ENCODE results near the gene MORN4.
"Not testable (repeated sequence)": the region's sequence is repeated elsewhere in the genome, so short reads cannot be mapped to it uniquely, and the experiment has no call there.

Gene MORN4

DNA sequence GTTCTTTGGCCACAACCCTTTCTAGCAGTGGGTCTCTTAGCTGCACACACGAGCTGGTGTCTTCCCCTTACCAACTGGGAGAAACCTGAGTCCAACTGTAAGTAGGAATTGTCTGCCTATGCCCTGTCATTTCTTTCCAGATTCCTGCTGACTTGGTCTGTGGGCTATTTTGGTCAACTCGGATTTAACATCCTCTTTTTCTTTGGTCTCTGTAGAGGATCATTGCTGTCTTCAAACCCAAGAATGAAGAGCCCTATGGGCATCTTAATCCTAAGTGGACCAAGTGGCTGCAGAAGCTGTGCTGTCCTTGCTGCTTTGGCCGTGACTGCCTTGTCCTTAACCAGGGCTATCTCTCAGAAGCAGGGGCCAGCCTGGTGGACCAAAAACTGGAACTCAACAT, 17.4 kb upstream of the MORN4 start:
- peaks cover 18% of the 10 kb centered on the region for H3K36me3 Mint-ChIP-seq
- ATAC-seq (ENCODE audit: low read depth) (no peak), DNase-seq (ENCODE audit: low spot score in 2 of 2) (no peak)
- no peaks in the 10 kb centered on the region for H3K27me3 Mint-ChIP-seq
- H3K4me3 Mint-ChIP-seq: no peak overlapping the region
- peaks cover 13% of the 10 kb centered on the region for H3K4me1 Mint-ChIP-seq
- no peak overlapping the region for H3K27ac Mint-ChIP-seq
- no peaks in the 10 kb centered on the region for H3K9me3 Mint-ChIP-seq

DNA sequence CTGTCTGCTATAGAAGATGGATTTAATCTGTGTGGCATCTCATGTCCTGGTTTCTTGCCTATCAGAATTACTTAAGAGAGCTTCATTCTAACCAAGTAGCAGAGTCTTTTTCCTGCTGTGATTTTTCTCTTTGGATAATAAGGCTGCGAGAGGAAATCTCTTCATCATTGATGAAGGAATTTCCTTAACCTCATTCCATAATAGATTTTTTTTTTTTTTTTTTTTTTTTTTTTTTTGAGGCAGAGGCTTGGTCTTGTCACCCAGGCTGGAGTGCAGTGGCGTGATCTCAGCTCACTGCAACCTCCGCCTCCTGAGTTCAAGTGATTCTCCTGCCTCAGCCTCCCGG, 16.1 kb upstream of the MORN4 start:
- not testable (repeated sequence) for ATAC-seq (ENCODE audit: low read depth); DNase-seq (ENCODE audit: low spot score in 2 of 2); H3K9me3 Mint-ChIP-seq; H3K4me3 Mint-ChIP-seq; H3K27me3 Mint-ChIP-seq
- peaks cover 23% of the 10 kb centered on the region for H3K36me3 Mint-ChIP-seq
- H3K4me1 Mint-ChIP-seq: peaks cover 13% of the 10 kb centered on the region
- peak overlapping the region; percentile 91 for H3K27ac Mint-ChIP-seq

DNA sequence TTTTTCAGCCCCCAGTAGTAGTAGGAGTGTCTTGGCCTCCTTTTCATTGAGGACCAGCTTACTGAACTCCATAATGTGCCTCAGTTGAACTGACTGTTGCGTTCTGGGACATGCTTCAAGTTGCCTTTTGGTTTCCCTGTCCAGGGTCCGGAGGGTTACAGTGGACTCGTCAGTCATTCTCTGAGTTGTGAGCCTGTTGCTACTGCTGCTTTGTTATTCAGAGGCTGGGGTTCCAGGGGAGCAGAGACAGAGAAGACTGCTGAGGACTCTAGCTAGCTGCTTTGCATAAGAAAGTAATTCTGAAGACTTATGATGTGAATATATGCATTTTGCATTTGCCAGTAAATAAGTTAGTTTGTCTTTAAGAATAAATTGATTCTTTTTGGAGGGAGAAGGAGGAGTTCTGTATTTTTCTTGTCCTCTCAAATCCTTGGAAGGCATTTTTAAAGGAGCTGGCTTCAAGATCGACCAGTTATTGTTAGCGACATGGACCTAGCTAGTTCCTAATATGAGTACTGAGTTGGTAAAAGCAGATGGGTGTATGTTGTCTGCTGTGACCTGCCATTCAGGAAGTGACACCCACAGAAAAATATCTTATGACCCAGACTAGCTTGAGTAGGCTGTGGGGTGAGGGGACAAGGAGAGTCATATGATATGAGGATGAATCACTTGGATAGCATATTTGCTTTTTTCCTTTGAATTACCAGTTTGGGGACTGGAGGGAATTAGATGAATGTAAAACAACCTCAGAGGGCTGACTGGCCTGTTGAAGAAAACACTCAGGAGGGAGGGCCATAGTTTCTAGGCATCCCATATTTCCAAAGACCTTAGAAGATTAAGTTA, 15.5 kb upstream of the MORN4 start:
- H3K36me3 Mint-ChIP-seq: peaks cover 20% of the 10 kb centered on the region
- DNase-seq (ENCODE audit: low spot score in 2 of 2) (peak; percentile 27 to 41), ATAC-seq (ENCODE audit: low read depth) (peak; percentile 98)
- peaks cover 13% of the 10 kb centered on the region for H3K4me1 Mint-ChIP-seq
- no peaks in the 10 kb centered on the region for H3K27me3 Mint-ChIP-seq
- H3K27ac Mint-ChIP-seq: peak overlapping the region; percentile 91
- peak overlapping the region; percentile 62 for H3K4me3 Mint-ChIP-seq
- H3K9me3 Mint-ChIP-seq: no peaks in the 10 kb centered on the region

DNA sequence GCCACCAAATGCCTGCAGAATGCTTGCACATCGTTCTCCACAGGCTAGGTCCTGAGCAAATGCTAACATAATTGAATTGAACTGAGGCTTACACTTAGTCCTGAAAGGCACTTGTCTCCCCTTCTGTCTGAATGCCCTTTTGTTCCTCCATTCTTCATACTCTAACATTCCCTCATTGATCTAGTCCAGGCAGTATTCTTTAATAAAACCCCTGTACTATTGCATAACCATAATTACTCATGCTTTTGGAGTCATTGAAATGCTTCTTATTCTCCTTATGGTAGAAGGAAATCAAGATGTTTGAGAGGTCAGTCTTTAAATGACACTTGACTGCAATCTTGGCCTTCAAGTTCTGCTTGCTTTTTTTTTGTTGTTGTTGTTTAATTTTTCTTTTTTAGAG, 14.3 kb upstream of the MORN4 start:
- Mint-ChIP-seq H3K4me1 (peaks cover 20% of the 10 kb centered on the region), H3K27me3 (no peaks in the 10 kb centered on the region), H3K9me3 (no peaks in the 10 kb centered on the region), H3K36me3 (peaks cover 16% of the 10 kb centered on the region), H3K4me3 (no peak overlapping the region), H3K27ac (peak overlapping the region; percentile 4)
- DNase-seq (ENCODE audit: low spot score in 2 of 2): no peak
- no peak for ATAC-seq (ENCODE audit: low read depth)

DNA sequence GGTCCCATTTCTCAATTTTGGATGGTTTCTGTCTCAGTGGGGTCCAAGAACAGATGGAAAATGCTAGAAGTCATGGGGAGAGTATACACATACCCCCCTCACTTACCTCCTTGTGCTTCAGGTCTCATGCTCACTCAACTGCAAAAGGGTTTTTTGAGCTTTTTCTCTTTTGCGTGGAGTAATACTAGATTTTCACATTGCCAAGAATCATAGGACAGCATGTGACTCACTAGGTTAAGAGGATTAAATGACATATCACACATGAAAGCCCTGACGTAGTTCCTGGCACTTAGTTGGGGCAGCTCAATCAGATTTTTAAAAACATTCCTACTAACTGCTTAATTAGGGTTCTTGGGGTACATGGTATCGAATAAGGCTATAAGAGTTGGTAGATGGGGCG, 11.6 kb upstream of the MORN4 start:
- Mint-ChIP-seq H3K27ac (no peak overlapping the region), H3K4me1 (peaks cover 28% of the 10 kb centered on the region), H3K4me3 (no peak overlapping the region), H3K9me3 (no peaks in the 10 kb centered on the region), H3K27me3 (no peaks in the 10 kb centered on the region), H3K36me3 (peaks cover 9% of the 10 kb centered on the region)
- DNase-seq (ENCODE audit: low spot score in 2 of 2) (no peak), ATAC-seq (ENCODE audit: low read depth) (no peak)

DNA sequence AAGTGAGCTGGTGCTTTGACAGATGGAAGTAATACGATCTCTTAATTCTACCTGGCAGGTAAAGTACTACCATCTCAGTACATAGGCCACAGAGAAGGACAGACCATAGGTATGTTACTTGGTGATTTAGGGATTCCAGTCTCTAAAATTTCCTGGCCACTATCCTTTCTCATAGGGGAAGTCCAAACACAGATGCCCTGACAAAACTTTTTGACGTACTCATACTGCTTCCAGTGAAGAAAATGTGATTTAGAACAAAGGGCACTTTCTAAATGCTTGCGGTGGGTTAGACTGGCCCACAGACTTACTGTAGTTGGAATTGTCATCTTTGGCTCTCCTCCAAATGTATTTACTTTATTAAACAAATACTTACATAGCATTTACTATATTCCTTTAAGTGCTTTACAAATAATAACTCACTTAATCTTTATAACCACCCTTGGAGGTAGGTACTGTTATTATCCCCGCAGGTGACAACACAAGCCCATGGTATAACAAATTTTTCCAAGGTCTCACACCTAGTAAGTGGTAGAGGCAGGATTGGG, 10.2 kb upstream of the MORN4 start:
- ATAC-seq (ENCODE audit: low read depth) (no peak), DNase-seq (ENCODE audit: low spot score in 2 of 2) (no peak)
- Mint-ChIP-seq H3K27me3 (no peaks in the 10 kb centered on the region), H3K27ac (peak overlapping the region; percentile 38), H3K36me3 (peaks cover 9% of the 10 kb centered on the region), H3K9me3 (no peaks in the 10 kb centered on the region), H3K4me1 (peaks cover 21% of the 10 kb centered on the region), H3K4me3 (peak overlapping the region; percentile 29)

DNA sequence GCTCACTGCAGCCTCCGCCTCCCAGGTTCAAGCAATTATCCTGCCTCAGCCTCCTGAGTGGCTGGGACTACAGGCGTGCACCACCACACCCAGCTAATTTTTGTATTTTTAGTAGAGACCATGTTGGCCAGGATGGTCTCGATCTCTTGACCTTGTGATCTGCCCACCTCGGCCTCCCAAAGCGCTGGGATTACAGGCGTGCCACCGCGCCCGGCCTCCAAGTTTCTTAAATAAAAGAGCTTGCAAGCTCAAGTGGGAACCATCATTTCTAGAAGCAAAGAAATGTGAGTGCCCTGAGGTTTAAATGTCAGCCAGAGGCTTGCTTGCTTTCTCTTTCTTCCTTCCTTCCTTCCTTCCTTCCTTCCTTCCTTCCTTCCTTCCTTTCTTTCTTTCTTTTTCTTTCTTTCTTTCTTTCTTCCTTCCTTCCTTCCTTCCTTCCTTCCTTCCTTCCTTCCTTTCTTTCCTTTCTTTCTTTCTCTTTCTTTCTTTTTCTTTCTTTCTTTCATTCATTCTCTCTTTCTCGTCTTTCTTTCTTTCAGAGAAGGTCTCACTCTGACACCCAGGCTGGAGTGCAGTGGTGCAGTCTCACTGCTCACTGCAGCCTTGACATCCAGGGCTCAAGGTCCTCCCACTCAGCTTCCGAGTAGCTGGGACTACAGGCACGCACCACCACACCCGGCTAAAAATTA, 9.3 kb upstream of the MORN4 start:
- H3K36me3 Mint-ChIP-seq; H3K27me3 Mint-ChIP-seq; ATAC-seq (ENCODE audit: low read depth); H3K9me3 Mint-ChIP-seq; DNase-seq (ENCODE audit: low spot score in 2 of 2): not testable (repeated sequence)
- Mint-ChIP-seq H3K27ac (peak overlapping the region; percentile 38), H3K4me3 (peak overlapping the region; percentile 67), H3K4me1 (peaks cover 17% of the 10 kb centered on the region)

DNA sequence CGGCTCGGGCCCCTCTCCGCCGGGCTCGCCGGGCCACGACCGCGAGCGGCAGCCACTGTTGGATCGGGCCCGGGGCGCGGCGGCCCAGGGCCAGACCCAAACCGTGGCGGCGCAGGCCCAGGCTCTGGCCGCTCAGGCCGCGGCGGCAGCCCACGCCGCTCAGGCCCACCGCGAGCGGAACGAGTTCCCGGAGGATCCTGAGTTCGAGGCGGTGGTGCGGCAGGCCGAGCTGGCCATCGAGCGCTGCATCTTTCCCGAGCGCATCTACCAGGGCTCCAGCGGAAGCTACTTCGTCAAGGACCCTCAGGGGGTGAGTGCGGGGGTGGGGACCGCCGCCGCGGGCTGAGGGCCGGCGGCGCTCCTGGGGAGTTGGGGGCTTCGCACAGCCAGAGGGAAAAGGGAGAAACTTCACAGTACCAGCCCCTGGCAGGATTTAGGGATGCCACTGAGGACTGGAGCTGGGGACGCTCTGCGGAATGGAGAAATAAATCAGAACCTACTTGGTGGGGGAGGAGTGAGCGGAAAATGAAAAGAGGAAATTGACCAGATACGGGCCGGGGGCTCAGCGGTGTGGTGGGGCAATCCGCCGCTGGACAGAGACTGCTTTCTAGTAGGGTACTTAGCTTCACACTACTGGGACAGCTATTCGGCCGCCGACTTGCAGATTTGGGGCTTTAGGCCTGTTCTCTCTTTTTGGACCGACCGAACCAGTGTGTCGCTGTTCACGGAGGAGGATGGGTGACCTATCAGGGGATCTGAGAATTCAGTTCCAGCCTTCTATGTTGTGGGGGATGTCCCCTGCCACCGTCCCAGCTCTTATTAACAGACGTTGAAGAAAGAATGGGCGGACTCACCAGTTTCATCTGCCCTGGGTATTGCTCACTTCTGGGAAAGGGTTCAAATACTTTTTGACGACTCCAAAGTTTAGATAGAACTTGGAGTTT, 7.8 kb upstream of the MORN4 start:
- H3K4me1 Mint-ChIP-seq: peaks cover 15% of the 10 kb centered on the region
- no peaks in the 10 kb centered on the region for H3K27me3 Mint-ChIP-seq
- no peaks in the 10 kb centered on the region for H3K9me3 Mint-ChIP-seq
- H3K4me3 Mint-ChIP-seq: peak overlapping the region; percentile 92
- peak; percentile 13 for ATAC-seq (ENCODE audit: low read depth)
- H3K36me3 Mint-ChIP-seq: peaks cover 9% of the 10 kb centered on the region
- peak; percentile 28 to 39 for DNase-seq (ENCODE audit: low spot score in 2 of 2)
- peak overlapping the region; percentile 76 for H3K27ac Mint-ChIP-seq

DNA sequence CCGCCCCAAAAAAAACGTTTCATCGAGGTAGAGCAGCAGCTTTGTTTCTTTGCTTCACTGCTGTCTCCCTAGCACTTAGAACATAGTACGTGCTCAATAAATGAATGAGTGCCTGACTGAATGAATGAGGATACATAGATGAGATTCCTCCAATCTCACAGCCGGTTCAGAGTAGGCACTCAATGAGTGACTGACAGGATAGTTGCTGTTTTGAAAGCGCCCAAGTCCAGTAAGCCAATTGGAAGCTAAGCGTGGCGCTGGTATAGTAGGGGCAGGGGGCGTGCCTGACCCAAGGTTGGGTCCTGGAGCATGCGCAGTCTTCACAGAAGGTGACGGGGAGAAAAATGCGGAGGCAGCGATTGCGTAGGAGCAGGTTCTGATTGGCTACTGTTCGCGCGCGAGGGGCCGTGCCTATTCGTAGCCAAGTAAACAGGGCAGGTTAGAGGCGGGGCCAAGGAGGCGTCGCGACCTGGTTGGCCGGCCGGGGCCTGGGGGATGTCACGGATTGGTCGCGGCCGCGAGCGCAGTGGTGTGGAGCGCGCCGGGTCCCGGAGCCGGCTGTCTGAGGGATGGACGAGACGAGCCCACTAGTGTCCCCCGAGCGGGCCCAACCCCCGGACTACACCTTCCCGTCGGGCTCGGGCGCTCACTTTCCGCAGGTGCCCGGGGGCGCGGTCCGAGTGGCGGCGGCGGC, 7.0 kb upstream of the MORN4 start, which contains the start of gene PI4K2A:
Gene PI4K2A, plus strand, starts transcription at position 498 of the 694 bp plus-strand sequence. Its CDS starts 72 bp downstream, at position 570.
- Mint-ChIP-seq H3K9me3 (no peaks in the 10 kb centered on the region), H3K4me1 (peaks cover 15% of the 10 kb centered on the region), H3K27me3 (no peaks in the 10 kb centered on the region), H3K4me3 (peak within 1 kb of the TSS; percentile 92), H3K36me3 (peaks cover 7% of the 10 kb centered on the region), H3K27ac (peak within 1 kb of the TSS; percentile 76)
- peak; percentile 90 to 98 for DNase-seq (ENCODE audit: low spot score in 2 of 2)
- peak; percentile 94 for ATAC-seq (ENCODE audit: low read depth)

DNA sequence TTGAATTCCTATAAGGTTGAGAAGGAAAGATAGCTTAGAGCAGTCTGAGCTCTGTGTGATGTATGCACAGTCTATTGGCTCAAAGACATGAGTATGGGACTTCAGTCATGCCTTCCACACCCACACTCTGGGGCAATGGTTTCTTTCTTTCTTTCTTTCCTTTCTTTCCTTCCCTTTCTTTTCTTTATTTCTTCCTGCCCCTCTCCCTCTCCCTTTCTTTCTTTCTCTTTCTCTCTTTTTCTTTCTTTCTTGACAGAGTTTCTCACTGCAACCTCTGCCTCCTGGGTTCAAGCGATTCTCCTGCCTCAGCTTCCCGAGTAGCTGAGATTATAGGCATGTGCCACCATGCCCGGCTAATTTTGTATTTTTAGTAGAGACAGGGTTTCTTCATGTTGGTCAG, 5.8 kb upstream of the MORN4 start:
- not testable (repeated sequence) for H3K4me3 Mint-ChIP-seq
- H3K4me1 Mint-ChIP-seq: peaks cover 15% of the 10 kb centered on the region

DNA sequence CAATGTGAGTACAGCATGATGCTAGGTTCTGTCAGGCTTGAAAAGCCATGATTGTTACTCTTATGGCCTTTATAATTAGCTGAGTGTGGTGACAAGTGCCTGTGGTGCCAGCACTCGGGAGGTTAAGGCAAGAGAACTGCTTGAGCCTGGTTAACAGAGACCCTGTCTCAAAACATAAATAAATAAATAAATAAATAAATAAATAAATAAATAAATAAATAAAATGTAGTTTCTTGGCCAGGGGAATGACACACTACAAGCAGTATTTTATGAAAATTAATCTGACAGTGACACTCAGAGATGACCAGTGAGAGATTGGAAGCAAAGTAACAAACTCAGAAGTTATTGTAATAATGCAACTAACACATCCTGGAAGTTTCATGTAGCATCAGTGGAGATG, 2.3 kb upstream of the MORN4 start:
- H3K9me3 Mint-ChIP-seq: no peaks in the 10 kb centered on the region
- H3K27ac Mint-ChIP-seq: no peak overlapping the region
- no peaks in the 10 kb centered on the region for H3K27me3 Mint-ChIP-seq
- ATAC-seq (ENCODE audit: low read depth) (no peak), DNase-seq (ENCODE audit: low spot score in 2 of 2) (no peak)
- no peak overlapping the region for H3K4me3 Mint-ChIP-seq
- H3K36me3 Mint-ChIP-seq: no peaks in the 10 kb centered on the region
- H3K4me1 Mint-ChIP-seq: peaks cover 5% of the 10 kb centered on the region

More for the DNA sequence above, 5.8 kb upstream of the MORN4 start:
- not testable (repeated sequence) for H3K9me3 Mint-ChIP-seq; ATAC-seq (ENCODE audit: low read depth); H3K36me3 Mint-ChIP-seq; DNase-seq (ENCODE audit: low spot score in 2 of 2); H3K27me3 Mint-ChIP-seq; H3K27ac Mint-ChIP-seq

DNA sequence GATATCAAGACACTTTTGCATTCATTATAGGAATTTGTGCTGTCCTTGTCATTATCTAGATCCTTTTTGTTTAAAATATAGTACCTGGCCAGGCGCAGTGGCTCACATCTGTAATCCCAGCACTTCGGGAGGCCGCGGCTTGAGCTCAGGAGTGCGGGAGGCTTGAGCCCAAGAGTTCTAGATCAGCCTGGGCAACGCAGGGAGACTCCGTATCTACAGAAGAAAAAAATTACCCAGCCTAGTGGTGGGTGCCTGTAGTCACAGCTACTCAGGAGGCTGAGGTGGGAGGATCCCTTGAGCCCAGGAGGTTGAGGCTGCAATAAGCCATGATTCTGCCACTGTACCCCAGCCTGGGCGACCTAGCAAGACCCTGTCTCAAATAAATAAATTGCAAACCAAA, 621 bp upstream of the MORN4 start:
- Mint-ChIP-seq H3K27ac (no peak overlapping the region), H3K4me1 (peaks cover 3% of the 10 kb centered on the region), H3K27me3 (no peaks in the 10 kb centered on the region), H3K4me3 (peak overlapping the region; percentile 96), H3K36me3 (no peaks in the 10 kb centered on the region), H3K9me3 (no peaks in the 10 kb centered on the region)
- DNase-seq (ENCODE audit: low spot score in 2 of 2): no peak
- no peak for ATAC-seq (ENCODE audit: low read depth)

DNA sequence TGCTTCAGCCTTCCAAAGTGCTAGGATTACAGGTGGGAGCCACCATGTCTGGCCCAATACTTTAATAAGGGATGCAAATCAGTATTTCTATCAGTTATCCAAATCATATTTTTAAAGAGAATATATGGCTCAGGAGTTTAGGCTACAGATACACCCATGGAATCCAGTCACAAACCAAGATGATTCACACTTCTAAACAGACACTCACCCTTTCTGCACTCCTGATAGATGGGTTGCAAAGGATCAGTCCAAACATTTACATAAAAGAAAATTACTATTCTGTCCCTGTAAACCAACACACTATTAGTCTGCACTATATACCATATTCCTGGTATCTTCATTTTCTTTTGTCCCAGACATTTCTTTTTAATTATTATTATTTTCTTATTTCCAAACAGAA, 2.2 kb downstream of the MORN4 start:
- DNase-seq (ENCODE audit: low spot score in 2 of 2): no peak
- H3K27me3 Mint-ChIP-seq: no peaks in the 10 kb centered on the region
- H3K9me3 Mint-ChIP-seq: no peaks in the 10 kb centered on the region
- H3K4me1 Mint-ChIP-seq: peaks cover 3% of the 10 kb centered on the region
- no peaks in the 10 kb centered on the region for H3K36me3 Mint-ChIP-seq
- H3K4me3 Mint-ChIP-seq: no peak overlapping the region
- H3K27ac Mint-ChIP-seq: no peak overlapping the region
- no peak for ATAC-seq (ENCODE audit: low read depth)

All from memory B cell (primary cell).